Hematopoietic multipotent progenitor cell treated with erythropoietin and hydrocortisone succinate and interleukin-3 and kit ligand, for 15 days (in vitro differentiated cells): ENCODE results near the gene EGFR.

ENCODE experiments used
- DNase-seq: peaks from one replicate; pipeline ENCODE4 v3.0.0-alpha.2; 2015; ENCODE audit warnings: low spot score

The EGFR gene

DNA sequence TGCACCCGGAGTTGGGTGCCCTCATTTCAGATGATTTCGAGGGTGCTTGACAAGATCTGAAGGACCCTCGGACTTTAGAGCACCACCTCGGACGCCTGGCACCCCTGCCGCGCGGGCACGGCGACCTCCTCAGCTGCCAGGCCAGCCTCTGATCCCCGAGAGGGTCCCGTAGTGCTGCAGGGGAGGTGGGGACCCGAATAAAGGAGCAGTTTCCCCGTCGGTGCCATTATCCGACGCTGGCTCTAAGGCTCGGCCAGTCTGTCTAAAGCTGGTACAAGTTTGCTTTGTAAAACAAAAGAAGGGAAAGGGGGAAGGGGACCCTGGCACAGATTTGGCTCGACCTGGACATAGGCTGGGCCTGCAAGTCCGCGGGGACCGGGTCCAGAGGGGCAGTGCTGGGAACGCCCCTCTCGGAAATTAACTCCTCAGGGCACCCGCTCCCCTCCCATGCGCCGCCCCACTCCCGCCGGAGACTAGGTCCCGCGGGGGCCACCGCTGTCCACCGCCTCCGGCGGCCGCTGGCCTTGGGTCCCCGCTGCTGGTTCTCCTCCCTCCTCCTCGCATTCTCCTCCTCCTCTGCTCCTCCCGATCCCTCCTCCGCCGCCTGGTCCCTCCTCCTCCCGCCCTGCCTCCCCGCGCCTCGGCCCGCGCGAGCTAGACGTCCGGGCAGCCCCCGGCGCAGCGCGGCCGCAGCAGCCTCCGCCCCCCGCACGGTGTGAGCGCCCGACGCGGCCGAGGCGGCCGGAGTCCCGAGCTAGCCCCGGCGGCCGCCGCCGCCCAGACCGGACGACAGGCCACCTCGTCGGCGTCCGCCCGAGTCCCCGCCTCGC, at the start of gene EGFR:
TSS of gene EGFR (plus strand) at position 657 of the 830 bp plus-strand sequence. CDS start 261 bp downstream, outside the sequence.
- DNase-seq, result no peak

GRCh38 chr7:54969208-54969967, 49.4 kb upstream of the EGFR start:
- DNase-seq, result no peak

DNA sequence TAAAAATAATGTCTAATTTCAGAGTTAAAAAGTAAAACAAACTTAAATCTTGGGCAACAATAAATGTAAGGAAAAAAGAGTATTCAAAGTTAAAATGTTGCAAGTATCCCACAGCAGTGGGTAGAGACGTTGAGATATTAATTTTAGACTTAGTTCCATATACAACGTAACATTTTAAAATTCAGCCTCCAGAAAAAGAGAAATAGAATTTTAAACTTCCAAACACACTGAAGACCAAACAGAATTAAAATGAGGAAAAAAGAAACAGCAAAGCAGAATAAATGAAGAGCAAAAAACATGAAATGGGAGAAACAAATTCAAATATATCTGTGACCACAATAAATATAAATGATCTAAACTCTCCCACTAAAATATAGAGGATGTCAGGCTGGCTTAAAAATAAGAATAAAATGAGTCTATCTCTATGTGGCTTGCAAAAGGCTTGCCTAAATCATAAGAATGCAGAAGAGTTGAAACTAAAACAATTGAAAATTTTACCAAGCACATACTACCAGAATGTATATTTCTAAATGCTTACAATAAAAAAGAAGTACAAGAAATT, 46.0 kb upstream of the EGFR start:
- DNase-seq, result no peak

DNA sequence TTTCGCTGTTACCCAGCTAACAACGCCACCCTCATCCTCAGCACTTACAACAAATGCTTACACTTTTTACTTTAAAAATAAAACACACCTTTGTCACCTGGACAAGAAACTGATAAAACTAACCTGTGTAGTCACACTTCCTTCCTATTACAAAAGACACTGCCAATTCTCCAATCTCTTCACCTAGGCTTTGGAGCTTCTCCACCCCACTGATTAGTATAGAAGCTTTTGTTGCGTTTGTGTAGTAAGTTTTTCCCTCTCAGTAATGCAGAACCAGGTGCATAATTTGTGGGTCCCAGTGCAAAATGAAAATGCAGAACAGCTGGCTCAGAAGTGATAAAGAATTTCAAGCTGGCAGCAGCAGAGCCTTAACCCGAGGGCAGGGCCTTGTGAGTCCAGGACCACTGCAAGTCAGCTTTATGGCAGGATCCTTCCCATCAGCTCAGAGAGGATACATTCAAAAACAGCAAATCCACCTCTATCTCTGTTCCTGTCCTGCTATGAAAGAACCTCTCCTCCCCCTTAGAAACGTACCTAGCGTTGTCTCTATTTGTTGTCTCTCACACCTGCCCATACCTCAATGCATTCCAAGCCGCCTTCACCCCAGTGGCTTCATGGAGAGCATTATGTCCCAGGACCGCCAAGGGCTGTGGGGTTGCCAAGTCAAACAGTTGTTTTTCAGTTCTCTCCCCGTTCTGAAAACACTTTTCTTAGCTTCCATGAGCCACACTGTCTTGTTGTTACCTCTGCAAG, 40.3 kb upstream of the EGFR start:
- DNase-seq, result no peak

DNA sequence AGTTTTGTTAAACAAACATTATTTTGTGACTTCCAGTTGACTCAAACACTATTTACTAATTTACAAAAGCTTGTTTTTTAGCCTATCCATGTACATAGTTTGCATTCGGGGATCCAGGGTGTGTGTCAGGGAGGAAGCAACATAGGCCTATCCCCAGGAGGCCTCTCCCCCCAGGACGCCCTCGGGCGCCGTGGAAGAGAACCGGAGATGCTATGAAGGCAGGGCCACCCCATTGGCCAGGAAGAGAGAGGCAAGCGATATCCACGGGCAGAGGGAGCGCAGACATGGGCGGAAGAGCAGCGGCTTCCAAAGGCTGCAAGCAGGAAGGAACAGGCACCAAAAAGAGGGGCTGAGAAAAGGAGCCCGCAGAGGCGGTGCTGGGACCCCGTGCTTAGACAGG, 38.3 kb upstream of the EGFR start:
- DNase-seq, result no peak

GRCh38 chr7:54981913-54982312, 36.9 kb upstream of the EGFR start:
- DNase-seq, result no peak

GRCh38 chr7:54985426-54986330, 33.1 kb upstream of the EGFR start:
- no peak for DNase-seq

GRCh38 chr7:54986716-54987115, 32.1 kb upstream of the EGFR start:
- DNase-seq, result no peak

GRCh38 chr7:54987772-54988171, 31.0 kb upstream of the EGFR start:
- DNase-seq, result no peak

GRCh38 chr7:54988516-54988915, 30.3 kb upstream of the EGFR start:
- no peak for DNase-seq

DNA sequence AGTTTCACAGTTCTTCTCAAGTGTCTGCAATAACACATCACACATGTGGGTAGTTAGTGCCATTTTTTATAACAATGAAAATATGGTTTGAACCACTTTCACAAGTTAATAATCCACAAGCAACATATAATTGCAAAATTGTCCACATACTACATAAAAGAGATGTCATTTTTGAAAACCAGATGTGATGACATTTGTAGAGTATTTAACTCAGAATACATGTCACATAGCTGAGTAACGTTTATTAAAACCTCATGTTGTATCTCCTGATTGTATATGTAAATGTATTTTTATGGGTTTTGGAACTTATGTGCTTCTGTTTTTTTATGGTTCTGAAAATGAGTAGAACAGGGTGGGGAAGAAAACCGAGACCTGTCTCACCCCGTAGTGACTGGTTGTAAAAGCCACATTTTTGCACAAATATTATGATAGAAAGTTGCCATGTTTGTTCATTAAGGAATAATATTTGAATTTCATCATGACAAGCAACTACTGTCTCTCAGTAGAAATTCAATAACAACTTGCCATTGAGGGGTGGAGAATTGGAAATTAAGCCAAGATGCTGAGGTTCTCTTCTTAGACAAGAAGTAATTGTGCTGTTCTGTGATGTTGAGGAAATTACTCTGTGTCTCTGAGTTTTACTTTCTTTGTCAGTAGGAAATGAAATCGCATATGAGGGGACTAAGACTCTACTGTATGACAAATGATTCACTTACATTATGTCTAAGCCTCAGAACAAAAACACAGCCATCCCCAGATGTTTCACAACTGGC, 29.2 kb upstream of the EGFR start:
- no peak for DNase-seq

- DNase-seq, result no peak
Observed at GRCh38 chr7:54991341-54991740, 27.5 kb upstream of the EGFR start.

- no peak for DNase-seq
Observed at GRCh38 chr7:54992871-54993475, 25.8 kb upstream of the EGFR start.

DNA sequence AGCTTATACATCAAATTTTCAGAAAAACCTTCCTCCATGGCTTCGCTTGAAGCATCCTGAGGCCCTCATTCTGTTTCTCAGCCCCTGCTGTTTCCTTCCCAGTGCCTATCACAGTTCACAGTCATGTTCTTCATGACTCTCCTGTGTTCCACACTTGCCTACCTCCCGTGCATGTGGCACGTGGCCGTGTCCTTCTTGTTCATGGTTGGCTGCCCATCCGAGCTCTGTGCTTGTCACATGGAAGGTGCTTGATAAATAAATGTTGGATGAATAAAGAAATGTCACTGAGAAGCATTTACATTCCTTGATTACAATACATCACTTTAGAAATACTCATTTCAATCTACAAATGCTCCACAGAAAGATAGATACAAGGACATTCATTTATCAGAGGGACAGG, 23.7 kb upstream of the EGFR start:
- no peak for DNase-seq

- no peak for DNase-seq
Observed at GRCh38 chr7:54995610-54996363, 23.0 kb upstream of the EGFR start.

GRCh38 chr7:54996391-54996790, 22.4 kb upstream of the EGFR start:
- DNase-seq, result no peak

DNA sequence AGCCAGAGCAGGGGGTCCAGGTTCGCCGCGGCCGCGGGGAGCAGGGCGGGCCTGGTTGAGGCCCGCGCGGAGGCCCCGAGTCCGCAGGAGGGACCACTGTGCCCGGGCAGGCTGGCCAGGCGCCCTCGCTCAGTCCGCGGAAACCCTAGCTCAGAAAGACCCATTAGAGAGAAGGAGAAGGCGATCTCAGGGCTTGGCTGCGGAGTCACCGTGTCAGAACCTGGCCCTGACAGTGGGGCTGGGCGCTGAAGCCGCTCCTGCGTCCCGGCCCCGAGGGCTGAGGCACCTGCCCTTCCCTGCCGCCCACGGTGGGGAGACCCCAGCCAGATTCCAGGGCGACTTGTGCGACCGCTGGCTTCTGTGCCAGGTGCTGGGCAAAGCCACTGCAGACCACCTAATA, 14.2 kb upstream of the EGFR start:
- DNase-seq, result no peak

- no peak for DNase-seq
Observed at GRCh38 chr7:55005241-55005851, 13.5 kb upstream of the EGFR start.

DNA sequence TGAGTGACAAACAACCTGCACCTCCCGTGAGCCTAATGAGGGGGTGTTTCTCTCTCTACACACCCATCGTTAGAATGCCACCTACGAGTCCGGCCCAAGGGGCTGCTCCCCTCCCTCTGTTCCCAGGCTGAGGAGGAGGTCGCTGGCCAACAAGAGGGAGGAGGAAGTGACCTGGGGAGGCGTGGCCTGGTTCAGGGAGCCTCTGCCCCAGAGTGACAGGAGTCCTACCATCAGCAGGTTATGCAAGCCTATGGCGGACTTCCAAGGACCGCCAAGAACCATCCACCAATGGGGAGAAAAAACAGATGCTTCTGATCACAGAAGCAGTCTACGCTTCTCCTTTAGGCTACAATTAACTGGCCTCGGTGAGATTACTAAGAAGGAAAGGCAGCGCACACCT, 12.3 kb upstream of the EGFR start:
- DNase-seq, result no peak
